Thyroid gland (tissue), 4 donors: Measurements from ENCODE around the gene HSD17B4.

Experiments
- CTCF ChIP-seq, 6 experiments: fragments of 200-600 bp in 3 of 6; fragments of 450-650 bp in 3 of 6; sonication (generic) in 3 of 6; IDR thresholded peaks; one replicate each; pipeline ENCODE4 v1.5.1; 2016 to 2019; ENCODE audit warnings: antibody characterized with exemption in 6 of 6, mild to moderate bottlenecking in 2 of 6, inconsistent platforms in 1 of 6, moderate library complexity in 1 of 6
- POLR2A ChIP-seq, 2 donors: fragments of 450-650 bp; IDR thresholded peaks; one replicate each; pipeline ENCODE4 v1.6.1; 2017; ENCODE audit warnings: antibody characterized with exemption in 2 of 2, mild to moderate bottlenecking in 2 of 2, moderate library complexity in 1 of 2

- TF ChIP-seq CTCF (IDR thresholded peaks at IDR 0.05) (no peak), POLR2A (IDR thresholded peaks at IDR 0.05) (no peak)
Observed at GRCh38 chr5:119484884-119485283, 32.6 kb downstream of the HSD17B4 start.
